HepG2 (cell line): ENCODE measurements around the gene KLF16.

Experiments
- ATF7 ChIP-seq, 2 experiments: fragments of 450-650 bp in 1 of 2; sonication (generic) in 1 of 2; formaldehyde crosslinking in 1 of 2; IDR thresholded peaks; 2 replicates each; pipeline versions ENCODE4 v1.4.0 to v1.6.1; 2016 to 2020; ENCODE audit warnings: antibody characterized with exemption in 1 of 2, mild to moderate bottlenecking in 1 of 2, missing genetic modification reagents in 1 of 2
- MAZ ChIP-seq, 2 experiments: sonication (generic) in 1 of 2; formaldehyde crosslinking in 1 of 2; IDR thresholded peaks; 2 replicates each; pipeline versions ENCODE4 v1.5.0 to v1.6.1; 2012 to 2020; ENCODE audit warnings: low read depth in 2 of 2, mild to moderate bottlenecking in 2 of 2, borderline replicate concordance in 1 of 2, improper control_type of control experiment in 1 of 2, low read length in 1 of 2, missing genetic modification reagents in 1 of 2, moderate library complexity in 1 of 2
- NFRKB ChIP-seq: fragments of 450-650 bp; IDR thresholded peaks from 2 replicates; pipeline ENCODE4 v1.6.1; 2017
- RNF2 ChIP-seq: fragments of 450-650 bp; conservative IDR thresholded peaks from 2 replicates; pipeline ENCODE4 v1.6.1; 2016; ENCODE audit warnings: low read depth
- SKI ChIP-seq: fragments of 450-650 bp; IDR thresholded peaks from one replicate; pipeline ENCODE4 v1.6.1; 2018; ENCODE audit warnings: mild to moderate bottlenecking; ENCODE audit not compliant: partially characterized antibody
- SNAI1 ChIP-seq: sonication (generic); formaldehyde crosslinking; IDR thresholded peaks from 2 replicates; pipeline ENCODE4 v1.5.0; 2020; ENCODE audit warnings: mild to moderate bottlenecking, missing genetic modification reagents, borderline replicate concordance
- SP140L ChIP-seq: sonication (generic); formaldehyde crosslinking; IDR thresholded peaks from 2 replicates; pipeline ENCODE4 v1.4.0; 2020; ENCODE audit warnings: missing genetic modification reagents, borderline replicate concordance
- STAT5B ChIP-seq: sonication (generic); formaldehyde crosslinking; IDR thresholded peaks from 2 replicates; pipeline ENCODE4 v1.4.0; 2020; ENCODE audit warnings: missing genetic modification reagents
- ZNF441 ChIP-seq: sonication (generic); formaldehyde crosslinking; IDR thresholded peaks from 2 replicates; pipeline ENCODE4 v1.7.0; 2021; ENCODE audit warnings: missing genetic modification reagents, borderline replicate concordance
- ZNF577 ChIP-seq: sonication (generic); formaldehyde crosslinking; IDR thresholded peaks from 2 replicates; pipeline ENCODE4 v1.4.0; 2020; ENCODE audit warnings: mild to moderate bottlenecking, low read depth, missing genetic modification reagents, borderline replicate concordance
- TF ChIP-seq, protein P1 (sequence below): sonication (generic); formaldehyde crosslinking; IDR thresholded peaks from 2 replicates; pipeline ENCODE4 v1.8.1; 2022; ENCODE audit warnings: low read depth, mild to moderate bottlenecking, missing genetic modification reagents
- TF ChIP-seq, protein P2 (sequence below), 2 experiments: IDR thresholded peaks; 2 replicates each; pipeline ENCODE4 v1.6.1; 2011 to 2012; ENCODE audit warnings: low read length in 2 of 2, borderline replicate concordance in 1 of 2, low read depth in 1 of 2, mild to moderate bottlenecking in 1 of 2, moderate library complexity in 1 of 2
- TF ChIP-seq, protein P3 (sequence below): sonication (generic); formaldehyde crosslinking; IDR thresholded peaks from 2 replicates; pipeline ENCODE4 v1.5.0; 2020; ENCODE audit warnings: mild to moderate bottlenecking, missing genetic modification reagents
- TF ChIP-seq, protein P4 (sequence below): sonication (generic); formaldehyde crosslinking; IDR thresholded peaks from 2 replicates; pipeline ENCODE4 v1.5.0; 2020; ENCODE audit warnings: mild to moderate bottlenecking, missing genetic modification reagents, moderate library complexity

DNA sequence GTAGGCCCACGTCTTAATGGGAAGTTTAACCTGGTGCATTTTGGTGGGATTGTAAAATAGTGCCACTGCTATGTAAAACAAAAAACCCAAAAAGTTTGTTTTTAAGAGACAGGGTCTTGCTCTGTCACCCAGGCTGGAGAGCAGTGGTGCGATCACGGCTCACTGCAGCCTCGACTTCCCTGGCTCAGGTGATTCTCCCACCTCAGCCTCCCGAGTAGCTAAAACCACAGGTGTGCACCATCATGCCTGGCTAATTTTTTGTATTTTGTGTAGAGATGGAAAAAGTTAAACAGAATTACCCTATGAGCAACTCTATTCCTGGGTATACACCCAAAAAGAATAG lies 14.3 kb downstream of the KLF16 start:
- TF ChIP-seq ATF7 (IDR thresholded peaks at IDR 0.05) (no peak), ATF7 (CRISPR knock-in tag; IDR thresholded peaks at IDR 0.05) (no peak), NFRKB (no peak), STAT5B (CRISPR knock-in tag) (no peak), ZNF441 (CRISPR knock-in tag) (no peak), SP140L (CRISPR knock-in tag) (no peak), RNF2 (no peak), SNAI1 (no peak), MAZ (IDR thresholded peaks at IDR 0.05; ENCODE audit: borderline replicate concordance, low read depth, low read length) (no peak), MAZ (CRISPR knock-in tag; IDR thresholded peaks at IDR 0.05; ENCODE audit: low read depth) (no peak), SKI (no peak), ZNF577 (no peak)
- TF ChIP-seq, protein P1, sequence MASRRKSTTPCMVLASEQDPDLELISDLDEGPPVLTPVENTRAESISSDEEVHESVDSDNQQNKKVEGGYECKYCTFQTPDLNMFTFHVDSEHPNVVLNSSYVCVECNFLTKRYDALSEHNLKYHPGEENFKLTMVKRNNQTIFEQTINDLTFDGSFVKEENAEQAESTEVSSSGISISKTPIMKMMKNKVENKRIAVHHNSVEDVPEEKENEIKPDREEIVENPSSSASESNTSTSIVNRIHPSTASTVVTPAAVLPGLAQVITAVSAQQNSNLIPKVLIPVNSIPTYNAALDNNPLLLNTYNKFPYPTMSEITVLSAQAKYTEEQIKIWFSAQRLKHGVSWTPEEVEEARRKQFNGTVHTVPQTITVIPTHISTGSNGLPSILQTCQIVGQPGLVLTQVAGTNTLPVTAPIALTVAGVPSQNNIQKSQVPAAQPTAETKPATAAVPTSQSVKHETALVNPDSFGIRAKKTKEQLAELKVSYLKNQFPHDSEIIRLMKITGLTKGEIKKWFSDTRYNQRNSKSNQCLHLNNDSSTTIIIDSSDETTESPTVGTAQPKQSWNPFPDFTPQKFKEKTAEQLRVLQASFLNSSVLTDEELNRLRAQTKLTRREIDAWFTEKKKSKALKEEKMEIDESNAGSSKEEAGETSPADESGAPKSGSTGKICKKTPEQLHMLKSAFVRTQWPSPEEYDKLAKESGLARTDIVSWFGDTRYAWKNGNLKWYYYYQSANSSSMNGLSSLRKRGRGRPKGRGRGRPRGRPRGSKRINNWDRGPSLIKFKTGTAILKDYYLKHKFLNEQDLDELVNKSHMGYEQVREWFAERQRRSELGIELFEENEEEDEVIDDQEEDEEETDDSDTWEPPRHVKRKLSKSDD (CRISPR knock-in tag), result no peak
- TF ChIP-seq, protein P2, sequence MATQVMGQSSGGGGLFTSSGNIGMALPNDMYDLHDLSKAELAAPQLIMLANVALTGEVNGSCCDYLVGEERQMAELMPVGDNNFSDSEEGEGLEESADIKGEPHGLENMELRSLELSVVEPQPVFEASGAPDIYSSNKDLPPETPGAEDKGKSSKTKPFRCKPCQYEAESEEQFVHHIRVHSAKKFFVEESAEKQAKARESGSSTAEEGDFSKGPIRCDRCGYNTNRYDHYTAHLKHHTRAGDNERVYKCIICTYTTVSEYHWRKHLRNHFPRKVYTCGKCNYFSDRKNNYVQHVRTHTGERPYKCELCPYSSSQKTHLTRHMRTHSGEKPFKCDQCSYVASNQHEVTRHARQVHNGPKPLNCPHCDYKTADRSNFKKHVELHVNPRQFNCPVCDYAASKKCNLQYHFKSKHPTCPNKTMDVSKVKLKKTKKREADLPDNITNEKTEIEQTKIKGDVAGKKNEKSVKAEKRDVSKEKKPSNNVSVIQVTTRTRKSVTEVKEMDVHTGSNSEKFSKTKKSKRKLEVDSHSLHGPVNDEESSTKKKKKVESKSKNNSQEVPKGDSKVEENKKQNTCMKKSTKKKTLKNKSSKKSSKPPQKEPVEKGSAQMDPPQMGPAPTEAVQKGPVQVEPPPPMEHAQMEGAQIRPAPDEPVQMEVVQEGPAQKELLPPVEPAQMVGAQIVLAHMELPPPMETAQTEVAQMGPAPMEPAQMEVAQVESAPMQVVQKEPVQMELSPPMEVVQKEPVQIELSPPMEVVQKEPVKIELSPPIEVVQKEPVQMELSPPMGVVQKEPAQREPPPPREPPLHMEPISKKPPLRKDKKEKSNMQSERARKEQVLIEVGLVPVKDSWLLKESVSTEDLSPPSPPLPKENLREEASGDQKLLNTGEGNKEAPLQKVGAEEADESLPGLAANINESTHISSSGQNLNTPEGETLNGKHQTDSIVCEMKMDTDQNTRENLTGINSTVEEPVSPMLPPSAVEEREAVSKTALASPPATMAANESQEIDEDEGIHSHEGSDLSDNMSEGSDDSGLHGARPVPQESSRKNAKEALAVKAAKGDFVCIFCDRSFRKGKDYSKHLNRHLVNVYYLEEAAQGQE (IDR thresholded peaks at IDR 0.05; ENCODE audit: borderline replicate concordance in 1 of 2, low read depth in 1 of 2, low read length in 2 of 2), result no peak
- TF ChIP-seq, protein P3, sequence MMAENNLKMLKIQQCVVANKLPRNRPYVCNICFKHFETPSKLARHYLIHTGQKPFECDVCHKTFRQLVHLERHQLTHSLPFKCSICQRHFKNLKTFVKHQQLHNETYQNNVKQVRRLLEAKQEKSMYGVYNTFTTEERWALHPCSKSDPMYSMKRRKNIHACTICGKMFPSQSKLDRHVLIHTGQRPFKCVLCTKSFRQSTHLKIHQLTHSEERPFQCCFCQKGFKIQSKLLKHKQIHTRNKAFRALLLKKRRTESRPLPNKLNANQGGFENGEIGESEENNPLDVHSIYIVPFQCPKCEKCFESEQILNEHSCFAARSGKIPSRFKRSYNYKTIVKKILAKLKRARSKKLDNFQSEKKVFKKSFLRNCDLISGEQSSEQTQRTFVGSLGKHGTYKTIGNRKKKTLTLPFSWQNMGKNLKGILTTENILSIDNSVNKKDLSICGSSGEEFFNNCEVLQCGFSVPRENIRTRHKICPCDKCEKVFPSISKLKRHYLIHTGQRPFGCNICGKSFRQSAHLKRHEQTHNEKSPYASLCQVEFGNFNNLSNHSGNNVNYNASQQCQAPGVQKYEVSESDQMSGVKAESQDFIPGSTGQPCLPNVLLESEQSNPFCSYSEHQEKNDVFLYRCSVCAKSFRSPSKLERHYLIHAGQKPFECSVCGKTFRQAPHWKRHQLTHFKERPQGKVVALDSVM (CRISPR knock-in tag), result no peak
- TF ChIP-seq, protein P4, sequence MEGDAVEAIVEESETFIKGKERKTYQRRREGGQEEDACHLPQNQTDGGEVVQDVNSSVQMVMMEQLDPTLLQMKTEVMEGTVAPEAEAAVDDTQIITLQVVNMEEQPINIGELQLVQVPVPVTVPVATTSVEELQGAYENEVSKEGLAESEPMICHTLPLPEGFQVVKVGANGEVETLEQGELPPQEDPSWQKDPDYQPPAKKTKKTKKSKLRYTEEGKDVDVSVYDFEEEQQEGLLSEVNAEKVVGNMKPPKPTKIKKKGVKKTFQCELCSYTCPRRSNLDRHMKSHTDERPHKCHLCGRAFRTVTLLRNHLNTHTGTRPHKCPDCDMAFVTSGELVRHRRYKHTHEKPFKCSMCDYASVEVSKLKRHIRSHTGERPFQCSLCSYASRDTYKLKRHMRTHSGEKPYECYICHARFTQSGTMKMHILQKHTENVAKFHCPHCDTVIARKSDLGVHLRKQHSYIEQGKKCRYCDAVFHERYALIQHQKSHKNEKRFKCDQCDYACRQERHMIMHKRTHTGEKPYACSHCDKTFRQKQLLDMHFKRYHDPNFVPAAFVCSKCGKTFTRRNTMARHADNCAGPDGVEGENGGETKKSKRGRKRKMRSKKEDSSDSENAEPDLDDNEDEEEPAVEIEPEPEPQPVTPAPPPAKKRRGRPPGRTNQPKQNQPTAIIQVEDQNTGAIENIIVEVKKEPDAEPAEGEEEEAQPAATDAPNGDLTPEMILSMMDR (CRISPR knock-in tag), result no peak
